RCC 7860 (cell line): ENCODE measurements around the gene DLX2.

Experiments
- DNase-seq: peaks from one replicate; pipeline ENCODE4 v3.0.0-alpha.2; 2015; ENCODE audit warnings: low spot score
- FAIRE-seq: peaks from 2 replicates; lab custom pipeline; 2012; peaks lifted over from hg19 to GRCh38; lab: Jason Lieb, UNC

The DLX2 gene

DNA sequence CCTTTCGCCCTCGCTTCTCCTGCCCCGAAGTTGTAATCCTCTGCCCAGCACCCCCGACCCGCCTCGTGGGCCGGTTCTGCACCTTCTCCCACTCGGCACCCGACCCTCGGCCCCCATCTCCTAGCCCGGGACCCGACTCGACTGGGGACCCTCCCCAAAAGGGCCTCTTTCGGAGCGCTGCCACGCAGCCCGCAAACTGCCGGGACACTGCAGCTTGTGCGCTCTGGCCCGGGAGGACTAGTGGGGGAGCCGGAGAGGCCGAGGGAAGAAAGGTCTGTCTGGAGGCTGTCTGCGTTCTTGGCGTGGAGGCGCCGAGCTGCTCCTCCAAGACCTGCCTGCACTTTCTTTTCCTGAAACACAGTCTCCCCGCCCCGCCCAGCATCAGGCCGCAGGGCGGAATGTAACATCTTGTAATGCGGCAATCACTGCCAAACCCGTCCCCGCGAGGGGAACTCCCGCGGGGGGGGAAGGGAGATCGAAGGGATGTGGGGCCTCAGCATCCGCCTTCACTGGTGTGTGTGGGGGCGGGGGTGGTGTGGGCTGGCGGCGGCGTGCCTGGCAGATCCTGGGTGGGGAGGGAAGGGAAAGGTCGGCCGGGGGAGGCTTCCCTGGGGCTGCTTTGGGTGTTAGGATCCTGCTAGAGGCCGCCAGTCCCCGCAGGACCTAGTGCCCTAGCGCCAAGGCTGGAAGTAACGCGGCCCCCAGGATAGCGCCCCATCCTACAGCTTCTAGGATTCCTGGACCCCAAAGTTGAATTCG lies 7.4 kb downstream of the DLX2 start:
- peak; percentile 59 for FAIRE-seq
- peak; percentile 93 for DNase-seq

DNA sequence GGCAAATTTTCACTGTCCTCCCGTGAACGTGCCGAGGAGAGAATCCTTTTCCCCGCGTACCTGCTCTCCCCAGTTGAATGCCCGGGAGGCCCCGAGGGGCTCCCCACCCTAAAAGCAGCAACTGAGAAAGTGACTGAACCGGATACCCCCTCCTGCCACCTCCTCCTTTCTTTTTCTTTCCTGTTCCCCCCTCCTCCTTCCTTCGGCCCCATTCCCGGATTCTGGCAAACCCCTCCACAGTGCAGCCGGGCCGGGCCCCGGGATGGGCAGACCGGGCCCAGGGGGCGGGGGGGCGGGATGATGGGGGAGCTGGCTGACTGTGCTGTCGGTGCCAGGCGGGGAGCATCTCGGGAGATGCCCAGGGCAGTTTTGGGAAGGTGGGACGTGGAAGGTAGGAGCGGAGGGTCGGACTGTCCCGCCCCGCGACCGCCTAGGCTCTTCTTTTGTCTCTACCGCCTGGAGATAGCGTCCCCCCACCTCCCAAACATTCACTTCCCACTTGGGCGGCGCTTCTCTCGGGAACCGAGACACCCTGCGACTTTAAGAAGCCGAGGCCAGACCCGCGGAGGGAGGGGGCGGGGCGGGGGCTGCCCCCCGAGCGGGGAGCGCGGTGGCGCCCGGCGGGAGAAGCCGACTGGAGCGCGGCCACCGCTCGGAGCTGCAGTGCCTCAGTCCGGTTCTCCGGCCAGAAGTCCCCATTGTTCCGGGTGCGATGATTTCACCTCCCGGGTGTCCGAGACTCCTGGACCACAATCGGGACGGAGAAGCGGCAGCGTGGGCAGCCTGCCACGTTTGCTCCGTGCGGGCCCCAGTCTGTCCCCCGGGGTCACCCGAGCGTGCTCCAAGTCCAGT lies 8.2 kb downstream of the DLX2 start:
- peak; percentile 28 for DNase-seq
- FAIRE-seq, result no peak

DNA sequence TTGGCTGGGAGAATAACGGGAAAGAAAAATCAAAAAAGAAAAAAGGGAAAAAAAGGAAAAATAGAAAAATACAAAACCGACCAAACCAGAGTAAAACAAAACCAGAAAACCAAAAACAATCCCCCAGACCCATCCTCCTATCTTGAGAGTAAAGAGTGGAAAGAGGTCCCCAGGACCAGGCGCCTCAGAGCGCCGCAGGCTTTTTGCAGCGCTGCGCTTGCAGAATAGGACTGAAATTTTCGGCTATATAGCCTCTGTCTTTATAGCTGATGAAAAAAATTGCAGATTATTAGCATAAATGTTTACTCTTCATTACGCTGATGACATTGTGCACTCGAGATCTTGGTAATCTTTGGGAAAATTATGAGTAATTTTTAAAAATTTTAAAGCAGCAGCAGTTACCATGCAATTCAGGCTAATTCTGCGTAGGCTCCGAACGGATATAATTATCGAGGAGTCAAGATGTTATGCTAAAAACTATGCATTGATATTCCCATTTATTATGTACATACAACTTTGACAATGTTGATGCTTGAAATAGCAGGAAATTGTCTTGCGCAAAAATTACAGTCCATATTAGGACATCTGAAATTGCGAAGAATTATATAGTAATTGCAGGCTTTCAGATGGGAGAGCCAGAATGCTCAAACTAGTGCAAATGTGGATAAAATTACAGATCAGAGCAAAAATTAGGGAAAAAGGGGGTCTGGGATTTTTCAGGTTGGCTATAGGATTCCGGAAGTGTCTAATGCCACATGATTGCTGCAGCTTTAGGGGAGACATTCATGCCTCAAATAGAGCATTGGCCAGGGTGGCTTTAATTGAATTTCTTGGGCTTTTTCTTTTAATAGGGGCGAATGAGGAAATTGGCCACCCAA lies 9.0 kb downstream of the DLX2 start:
- DNase-seq (no peak), FAIRE-seq (no peak)

DNA sequence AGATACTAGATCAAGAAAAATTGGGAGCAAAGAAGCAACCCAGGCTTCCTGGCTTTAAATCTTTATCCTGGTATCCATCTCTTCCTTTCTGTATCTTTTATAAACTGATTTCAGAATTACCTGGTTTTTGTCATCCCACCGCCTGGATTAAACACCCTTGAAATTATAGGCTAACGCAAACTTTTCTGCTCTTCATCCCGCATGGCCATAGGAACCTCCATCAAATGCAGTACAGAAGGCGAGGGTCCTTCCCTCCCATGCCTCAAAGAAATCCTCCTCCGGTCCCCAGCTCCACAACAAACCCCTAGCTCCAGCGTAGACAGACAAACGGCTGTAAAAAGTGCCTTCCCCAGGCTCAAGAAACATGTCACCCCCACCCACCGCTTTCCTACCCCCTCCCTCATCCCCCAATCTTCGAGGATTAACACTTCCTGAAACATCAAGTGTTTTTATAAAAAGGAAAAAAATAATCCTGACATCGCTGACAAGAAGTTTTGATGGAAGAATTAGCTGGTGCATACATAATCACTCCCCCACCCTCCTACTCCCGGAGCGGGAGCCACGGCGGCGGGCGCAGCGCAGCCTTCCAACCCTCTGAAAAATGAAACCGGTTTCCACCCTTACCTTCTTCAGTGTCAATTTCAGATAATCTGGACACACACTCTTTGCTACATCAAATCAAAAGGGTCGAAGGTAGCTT lies 9.8 kb downstream of the DLX2 start:
- FAIRE-seq, result no peak
- no peak for DNase-seq

DNA sequence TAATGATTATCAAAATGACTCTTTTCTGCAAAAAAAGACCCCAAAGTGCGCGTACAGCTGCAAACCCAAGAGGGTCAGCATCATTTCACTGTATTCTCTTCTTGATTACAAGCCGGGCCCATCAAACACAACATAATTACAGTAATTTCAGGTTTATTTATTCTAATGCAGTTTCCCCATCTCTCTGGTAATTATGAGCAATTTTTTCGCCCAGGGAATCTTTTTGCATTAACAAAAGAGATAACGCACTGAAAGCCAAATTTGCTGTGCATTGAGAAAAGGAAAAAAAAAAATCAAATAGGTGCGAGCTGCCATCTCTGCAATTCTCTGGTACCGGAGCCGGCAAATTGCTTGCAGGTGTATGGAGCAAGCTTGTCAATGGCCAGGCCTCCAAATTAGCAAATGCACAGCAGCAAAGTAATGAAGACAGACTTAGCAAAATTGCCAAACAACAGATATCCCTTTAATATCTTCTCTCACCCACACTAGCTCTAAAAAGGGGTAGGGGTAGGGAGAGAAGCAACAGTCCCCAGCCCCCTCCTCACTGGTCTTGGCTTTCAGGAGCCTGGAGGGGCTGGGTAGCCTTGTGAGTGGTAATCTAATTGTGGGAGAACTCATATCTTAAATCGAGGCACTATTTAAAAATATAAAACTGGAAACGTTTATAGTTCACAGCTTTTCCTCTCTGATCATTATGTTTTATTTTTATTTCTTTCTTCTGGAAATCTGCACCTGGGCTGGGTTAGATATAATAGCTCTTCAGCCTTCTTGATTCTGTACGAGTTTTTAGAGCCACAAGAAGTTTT lies 10.7 kb downstream of the DLX2 start:
- no peak for DNase-seq
- no peak for FAIRE-seq

DNA sequence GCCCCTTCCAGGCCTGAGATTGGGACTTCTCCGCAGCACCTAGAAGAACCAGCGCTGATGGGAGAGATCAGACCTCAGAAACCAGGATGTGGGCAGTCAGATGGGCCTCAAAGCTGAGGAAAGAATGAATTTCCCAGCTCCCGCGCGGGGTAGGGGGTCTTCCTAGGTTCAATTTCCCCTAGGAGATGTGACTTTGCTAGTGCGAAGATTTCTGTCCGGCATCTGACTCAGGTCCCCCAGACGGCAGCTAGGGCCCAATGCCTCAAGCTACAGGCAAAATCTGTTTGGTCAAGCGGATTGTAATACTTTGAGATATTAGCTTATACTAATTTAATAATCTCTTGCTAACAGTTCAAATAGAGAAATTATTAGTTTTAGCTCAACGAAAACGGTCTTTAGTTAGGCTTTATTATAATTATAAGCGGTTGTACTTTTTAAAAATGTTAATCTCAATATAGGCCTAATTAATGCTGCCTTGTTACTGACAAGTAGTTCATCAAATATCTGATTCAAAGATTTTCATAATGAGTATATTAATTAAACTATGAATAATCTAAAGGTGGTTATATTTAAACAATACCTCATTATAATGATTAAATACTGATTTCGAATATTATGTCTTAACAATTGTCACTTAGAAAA lies 11.6 kb downstream of the DLX2 start:
- no peak for DNase-seq
- FAIRE-seq, result no peak

DNA sequence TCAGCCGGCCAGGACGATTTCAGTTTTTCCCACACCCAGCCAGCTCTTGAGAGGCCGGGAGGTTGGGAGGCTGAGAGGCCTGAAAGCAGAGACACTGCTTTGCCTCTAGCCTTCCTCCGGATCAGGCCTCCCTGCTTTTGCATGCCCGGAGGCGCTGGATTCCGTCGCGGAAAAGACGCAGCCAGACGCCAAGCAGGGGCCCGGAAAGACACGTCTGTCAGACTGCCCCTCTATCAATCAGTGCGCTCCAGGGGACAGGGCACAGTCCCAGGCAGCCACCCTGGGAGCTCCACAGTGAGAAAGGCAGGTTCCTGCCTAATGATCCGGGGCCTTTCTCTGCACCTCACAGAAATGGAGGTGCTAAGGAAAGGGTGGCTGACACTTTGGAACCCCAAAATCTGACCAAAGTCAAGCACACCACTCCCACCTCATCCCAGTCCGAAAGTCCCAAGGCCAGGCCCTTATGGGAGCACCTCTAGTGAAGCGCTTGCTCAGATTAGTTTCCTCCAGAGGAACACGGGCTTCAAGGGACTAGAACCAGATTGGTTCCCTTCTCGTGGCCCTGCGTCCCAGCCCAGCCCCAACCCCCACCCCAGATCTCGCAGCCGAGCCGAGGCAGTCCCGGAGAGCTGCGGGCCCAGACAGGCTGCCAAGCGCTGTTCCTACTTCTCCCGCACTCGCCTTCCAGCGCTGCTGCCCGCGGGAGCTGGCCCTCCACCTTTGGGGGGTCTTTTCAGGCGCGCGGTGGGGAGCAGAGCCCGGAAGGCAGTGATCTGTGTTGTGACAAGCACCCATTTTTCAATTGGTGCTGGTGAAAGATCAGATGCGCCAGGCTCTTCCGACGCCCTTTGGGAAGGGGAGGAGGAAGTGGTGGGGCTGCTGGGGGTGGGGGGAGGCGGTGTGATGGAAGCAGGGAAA lies 12.4 kb downstream of the DLX2 start:
- FAIRE-seq, result no peak
- no peak for DNase-seq

DNA sequence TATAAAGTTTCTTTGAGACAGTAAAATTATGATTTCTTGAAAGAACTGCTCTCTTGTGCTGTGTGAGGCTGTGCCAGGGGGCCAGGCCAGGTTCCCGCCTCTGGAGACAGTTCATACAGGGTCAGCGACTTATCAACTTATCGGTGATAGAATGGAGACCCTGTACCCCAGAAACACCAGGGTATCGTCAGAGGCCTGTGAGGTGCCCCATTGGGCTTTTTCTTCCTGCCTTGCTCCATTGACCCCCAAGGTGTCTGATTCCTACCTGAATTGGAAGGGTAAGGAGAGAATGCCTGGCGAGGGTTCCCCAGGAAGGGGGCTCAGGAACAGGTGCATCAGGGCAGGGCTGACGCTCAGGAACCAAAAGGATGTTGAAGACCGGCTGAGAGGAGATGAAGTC lies 13.1 kb downstream of the DLX2 start:
- FAIRE-seq (no peak), DNase-seq (no peak)

DNA sequence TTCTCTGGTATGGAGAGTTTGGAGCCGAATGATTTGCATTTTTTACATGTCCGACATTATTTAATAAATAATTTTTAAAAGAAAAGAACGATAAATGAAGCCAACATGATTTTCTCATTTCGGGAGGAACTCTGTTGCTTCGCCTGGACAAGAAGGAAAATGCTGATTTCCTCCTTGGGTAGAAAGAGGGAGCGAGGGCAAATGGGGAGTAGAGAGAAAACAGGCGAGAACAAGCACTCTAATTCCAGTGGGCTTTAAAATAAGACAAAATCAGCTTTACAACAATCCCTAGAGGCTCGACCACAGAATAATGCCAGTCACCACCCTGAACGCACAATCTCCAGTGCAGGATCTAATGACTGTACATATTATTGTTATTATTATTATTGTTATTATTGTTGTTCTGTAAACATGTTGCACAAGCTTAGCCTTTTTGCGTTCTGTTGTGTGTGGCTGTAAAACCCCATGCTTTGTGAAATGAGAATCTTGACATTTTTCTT lies 13.6 kb downstream of the DLX2 start:
- FAIRE-seq (no peak), DNase-seq (no peak)

DNA sequence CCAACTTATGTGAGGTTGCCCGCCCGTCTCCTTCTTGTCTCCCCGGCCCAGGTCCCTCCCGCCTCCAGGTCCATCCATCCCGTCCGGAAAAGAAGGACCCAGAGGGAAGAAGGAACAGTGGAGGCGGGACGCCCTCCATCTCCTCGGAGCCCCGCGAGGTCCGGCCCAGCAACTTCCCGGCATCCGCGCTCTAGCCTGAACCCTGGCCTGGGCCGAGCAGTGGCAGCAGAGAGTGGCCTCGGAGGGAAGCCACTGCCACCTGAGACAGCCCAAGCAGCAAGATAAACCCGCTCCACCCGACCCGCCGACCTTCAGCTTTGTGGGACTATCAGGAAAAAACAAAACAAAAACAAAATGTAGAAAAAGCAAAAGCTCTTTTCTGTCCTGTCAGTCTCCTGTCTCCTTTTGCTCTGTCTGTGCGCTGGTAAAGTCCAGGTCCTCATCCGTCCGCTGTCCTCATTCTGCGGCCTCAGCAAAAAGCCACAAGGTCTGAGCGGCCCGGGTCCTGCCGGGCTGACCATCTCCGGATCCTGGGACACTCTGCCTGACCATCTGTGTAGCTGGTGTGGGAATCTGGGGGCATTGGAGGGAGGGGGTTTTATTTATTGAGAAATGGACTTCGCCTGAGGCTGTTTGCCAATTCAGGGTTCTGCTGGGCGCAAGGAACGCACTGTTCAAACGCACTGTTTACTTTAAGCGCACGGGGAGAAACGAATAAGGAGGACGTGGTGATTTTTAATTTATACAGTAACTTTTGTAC lies 14.3 kb downstream of the DLX2 start:
- no peak for FAIRE-seq
- DNase-seq, result no peak

DNA sequence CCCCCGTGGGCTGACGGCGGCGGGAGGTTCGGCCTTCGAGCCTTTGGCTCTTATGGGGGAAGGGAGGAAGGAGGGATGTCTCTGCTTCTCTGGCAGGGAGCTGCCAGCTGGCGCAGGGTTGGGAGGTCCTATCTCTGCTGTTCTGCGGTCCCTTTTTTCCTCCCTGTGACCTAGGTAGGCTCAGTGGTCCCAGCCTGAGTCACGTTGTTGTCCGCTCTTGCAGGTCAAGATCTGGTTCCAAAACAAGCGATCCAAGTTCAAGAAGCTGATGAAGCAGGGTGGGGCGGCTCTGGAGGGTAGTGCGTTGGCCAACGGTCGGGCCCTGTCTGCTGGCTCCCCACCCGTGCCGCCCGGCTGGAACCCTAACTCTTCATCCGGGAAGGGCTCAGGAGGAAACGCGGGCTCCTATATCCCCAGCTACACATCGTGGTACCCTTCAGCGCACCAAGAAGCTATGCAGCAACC lies 14.9 kb downstream of the DLX2 start:
- FAIRE-seq, result no peak
- no peak for DNase-seq

DNA sequence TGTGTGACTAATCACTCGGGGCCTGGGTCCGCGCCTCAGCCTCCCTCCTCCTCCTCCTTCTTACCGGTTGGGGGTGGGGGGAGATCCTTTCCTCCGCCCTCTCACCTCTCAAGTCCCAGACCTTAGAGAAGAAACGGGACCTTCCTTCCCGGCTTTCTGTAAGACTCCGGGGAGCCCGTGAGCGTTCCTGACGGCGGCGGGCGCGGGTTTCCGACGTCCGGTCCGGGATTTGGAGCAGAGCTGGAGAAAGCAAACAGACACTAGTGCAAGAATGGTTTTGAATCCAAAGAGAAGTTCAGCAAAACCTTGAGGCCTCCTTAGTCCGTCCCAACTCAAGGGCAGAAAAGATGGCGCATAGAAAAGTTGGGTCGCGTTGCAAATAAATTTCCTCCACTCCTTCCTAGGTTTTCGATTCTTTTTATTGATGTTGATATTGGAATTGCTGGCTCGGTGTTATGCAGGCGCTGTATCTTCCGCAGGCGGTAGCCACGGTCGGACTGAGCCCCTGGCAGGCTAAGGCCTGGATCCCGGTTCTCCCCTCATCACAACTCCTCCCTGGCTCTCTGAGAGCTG lies 15.4 kb downstream of the DLX2 start:
- no peak for FAIRE-seq
- no peak for DNase-seq

DNA sequence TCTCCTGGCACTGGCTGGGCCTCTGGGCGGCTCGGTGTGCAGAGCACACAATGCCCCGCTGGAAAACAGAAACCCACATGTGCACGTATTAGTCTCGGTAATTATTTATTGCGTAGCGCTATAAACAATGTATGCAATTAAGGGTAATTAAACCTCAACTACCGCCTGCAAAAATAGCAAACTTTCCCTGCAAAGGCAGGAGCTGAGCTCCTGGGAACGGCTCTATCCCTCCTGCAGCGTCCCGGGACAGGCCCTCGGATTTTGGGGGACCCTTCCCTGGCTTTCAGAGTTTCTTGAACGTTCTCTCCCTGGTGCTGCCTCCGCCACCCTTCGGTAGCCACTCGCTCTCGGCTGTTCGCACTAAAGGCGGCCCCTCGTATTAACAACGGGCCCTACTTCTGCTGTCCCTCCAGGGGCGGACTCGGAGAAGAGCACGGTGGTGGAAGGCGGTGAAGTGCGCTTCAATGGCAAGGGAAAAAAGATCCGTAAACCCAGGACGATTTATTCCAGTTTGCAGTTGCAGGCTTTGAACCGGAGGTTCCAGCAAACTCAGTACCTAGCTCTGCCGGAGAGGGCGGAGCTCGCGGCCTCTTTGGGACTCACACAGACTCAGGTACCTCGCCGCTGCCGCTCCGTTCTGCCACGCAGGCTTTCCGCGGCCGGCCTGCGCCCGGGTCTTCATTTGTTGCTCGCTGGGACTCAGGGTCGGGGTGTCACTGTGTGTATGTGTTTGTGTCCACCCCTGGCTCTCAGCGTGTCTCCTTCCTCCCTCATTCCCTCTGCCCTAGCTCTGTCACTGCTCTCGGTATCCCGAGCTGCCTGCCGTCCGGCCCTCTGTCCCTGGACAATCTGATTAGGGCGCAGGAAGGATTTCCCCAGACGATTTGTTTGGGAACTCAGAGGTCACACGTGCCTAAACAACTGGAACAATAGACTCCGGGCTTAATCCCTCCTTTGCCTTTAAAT lies 16.2 kb downstream of the DLX2 start:
- FAIRE-seq (no peak), DNase-seq (no peak)

DNA sequence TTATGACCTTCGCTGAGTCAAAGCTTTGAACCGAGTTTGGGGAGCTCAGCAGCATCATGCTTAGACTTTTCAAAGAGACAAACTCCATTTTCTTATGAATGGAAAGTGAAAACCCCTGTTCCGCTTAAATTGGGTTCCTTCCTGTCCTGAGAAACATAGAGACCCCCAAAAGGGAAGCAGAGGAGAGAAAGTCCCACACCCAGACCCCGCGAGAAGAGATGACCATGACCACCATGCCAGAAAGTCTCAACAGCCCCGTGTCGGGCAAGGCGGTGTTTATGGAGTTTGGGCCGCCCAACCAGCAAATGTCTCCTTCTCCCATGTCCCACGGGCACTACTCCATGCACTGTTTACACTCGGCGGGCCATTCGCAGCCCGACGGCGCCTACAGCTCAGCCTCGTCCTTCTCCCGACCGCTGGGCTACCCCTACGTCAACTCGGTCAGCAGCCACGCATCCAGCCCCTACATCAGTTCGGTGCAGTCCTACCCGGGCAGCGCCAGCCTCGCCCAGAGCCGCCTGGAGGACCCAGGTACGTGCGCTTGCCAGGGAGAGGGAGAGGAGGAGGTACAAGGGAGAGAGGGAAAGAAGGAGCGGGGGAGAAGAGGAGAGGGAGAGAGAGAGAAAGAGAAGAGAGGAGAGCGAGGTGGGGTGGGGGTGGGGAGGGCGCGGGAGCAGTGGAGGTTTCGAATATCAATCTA lies 17.1 kb downstream of the DLX2 start, which contains the start of gene DLX1:
Gene DLX1 (plus strand): TSS at position 48 of the 700 bp plus-strand sequence. CDS start 171 bp downstream, at position 219.
- FAIRE-seq (no peak), DNase-seq (no peak)
